Inflammatory macrophage (primary cell): Measurements from ENCODE around the gene SLPI.

Experiments used
- DNase-seq, 2 donors: peaks; one replicate each; pipeline ENCODE4 v3.0.0-alpha.2; 2020 to 2022

The SLPI gene

DNA sequence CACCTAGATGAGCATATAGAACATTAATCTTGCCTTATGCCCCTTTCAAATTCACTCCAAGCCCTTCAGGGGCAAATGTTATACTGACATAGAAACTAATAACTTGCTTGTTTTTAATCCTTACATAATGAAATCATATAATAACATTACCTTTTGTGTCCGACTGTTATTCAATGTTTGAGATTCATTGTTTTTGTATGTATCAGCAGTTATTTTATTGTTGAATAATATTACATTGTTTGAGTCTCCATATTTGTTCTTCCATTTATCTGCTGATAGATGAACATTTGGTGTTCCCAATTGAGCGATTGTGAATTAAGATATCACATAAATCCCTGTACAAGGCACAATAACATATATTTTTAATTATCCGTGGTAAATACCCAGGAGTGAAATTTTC, 41.5 kb downstream of the SLPI start:
- no peak for DNase-seq

DNA sequence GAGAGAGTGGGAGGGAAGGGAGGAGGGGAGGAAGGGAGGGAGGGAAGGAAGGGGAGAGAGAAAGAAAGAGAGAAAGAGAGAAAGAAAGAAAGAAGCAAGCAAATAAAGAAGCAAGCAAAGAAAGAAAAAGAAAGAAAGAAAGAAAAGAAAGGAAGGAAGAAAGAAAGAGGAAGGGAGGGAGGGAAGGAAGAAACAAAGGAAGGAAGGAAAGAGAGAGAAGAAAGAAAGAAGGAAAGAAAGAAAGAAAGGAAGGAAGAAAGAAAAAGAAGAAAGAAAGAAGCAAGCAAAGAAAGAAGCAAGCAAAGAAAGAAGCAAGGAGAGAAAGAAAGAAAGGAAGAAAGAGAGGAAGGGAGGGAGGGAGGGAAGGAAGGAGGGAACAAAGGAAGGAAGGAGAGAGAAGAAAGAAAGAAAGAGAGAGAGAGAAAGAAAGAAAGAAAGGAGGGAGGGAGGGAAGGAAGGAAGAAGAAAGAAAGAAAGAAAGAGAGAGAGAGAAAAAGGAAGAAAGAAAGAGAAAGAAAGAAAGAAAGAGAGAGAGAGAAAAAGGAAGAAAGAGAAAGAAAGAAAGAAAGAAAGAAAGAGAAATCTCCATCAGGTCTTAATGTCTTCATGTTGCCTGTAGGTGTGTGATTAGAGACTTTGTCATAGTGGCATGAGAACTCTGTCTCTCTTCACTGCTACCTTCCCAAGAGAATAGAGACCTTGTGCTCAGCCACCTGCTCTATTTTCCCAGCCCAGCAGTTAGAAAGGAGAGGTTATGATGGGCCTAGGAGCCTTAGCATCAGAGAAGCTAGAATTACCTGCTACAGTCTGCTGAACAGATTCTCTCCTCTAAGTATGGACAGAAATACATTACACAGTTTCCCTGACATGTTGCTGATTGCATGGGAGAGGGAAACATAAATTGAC, 42.5 kb downstream of the SLPI start:
- DNase-seq = no peak

DNA sequence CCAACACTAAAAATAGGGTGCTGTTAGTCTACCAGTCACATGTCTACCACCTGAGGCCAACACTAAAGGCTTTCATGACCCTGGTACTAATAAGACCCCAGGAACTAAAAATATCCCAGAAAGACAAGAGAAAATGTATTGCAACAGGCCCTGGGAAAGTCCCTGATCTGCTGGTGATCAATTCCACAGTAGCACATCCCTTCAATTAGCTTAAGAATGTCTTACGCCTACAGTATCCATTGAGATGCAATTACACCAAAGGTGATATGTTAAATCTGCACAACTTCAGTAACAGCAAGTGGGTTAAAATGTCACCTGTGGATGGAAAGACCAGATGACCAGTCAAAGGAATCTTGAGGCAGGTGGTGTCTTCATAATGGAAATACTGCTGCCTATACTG, 44.4 kb downstream of the SLPI start:
- no peak for DNase-seq

DNA sequence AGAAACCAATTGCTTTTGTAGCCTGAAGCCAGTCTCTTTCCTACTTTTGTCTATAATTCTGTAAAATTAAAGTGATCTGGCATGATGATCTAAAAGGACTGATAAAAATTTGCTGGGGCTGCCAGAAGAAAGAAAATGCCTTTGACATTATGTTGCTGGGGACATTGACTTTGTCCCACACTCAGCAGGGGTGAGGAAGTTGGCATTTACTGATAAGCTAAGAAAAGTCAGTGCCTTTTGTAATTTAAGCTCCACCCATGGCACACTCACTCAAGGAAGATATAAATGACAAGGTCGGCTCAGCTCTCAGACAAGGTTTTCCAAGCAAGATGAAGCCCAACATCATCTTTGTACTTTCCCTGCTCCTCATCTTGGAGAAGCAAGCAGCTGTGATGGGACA, 47.6 kb downstream of the SLPI start, which contains the start of gene SEMG1:
TSS of gene SEMG1 (plus strand) at position 309 of the 400 bp plus-strand sequence. CDS start at position 330, 21 bp downstream.
- DNase-seq = no peak
